ENCODE measurements around the gene TXN2.

- TF ChIP-seq USF2 (IDR thresholded peaks at IDR 0.05; ENCODE audit: low read depth, low read length) (no peak), POLR2A (IDR thresholded peaks at IDR 0.05; ENCODE audit: low read depth, low read length) (no peak), MXI1 (IDR thresholded peaks at IDR 0.05; ENCODE audit: borderline replicate concordance, low read depth, low read length) (no peak), SMC3 (IDR thresholded peaks at IDR 0.05; ENCODE audit: low read depth, low read length) (no peak), MAFK (IDR thresholded peaks at IDR 0.05; ENCODE audit: low read depth, low read length) (no peak)
- TF ChIP-seq, protein P1, sequence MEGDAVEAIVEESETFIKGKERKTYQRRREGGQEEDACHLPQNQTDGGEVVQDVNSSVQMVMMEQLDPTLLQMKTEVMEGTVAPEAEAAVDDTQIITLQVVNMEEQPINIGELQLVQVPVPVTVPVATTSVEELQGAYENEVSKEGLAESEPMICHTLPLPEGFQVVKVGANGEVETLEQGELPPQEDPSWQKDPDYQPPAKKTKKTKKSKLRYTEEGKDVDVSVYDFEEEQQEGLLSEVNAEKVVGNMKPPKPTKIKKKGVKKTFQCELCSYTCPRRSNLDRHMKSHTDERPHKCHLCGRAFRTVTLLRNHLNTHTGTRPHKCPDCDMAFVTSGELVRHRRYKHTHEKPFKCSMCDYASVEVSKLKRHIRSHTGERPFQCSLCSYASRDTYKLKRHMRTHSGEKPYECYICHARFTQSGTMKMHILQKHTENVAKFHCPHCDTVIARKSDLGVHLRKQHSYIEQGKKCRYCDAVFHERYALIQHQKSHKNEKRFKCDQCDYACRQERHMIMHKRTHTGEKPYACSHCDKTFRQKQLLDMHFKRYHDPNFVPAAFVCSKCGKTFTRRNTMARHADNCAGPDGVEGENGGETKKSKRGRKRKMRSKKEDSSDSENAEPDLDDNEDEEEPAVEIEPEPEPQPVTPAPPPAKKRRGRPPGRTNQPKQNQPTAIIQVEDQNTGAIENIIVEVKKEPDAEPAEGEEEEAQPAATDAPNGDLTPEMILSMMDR (conservative IDR thresholded peaks at IDR 0.05; ENCODE audit: low read depth, low read length), result no peak
Observed at GRCh38 chr22:36443198-36443770, 38.2 kb downstream of the TXN2 start.

Measured in IMR-90 (cell line).